ENCODE measurements around the gene ZNF750.

Gene ZNF750

GRCh38 chr17:82837586-82838320, 2.1 kb downstream of the ZNF750 start:
- H3K4me3 ChIP-seq (ENCODE audit: low read depth, low read length) = no peak overlapping the region
- no peak for TF ChIP-seq CTCF (IDR thresholded peaks at IDR 0.05; ENCODE audit: low read depth, low read length)

GRCh38 chr17:82836823-82837357, 2.9 kb downstream of the ZNF750 start:
- TF ChIP-seq CTCF (IDR thresholded peaks at IDR 0.05; ENCODE audit: low read depth, low read length) = no peak
- H3K4me3 ChIP-seq (ENCODE audit: low read depth, low read length) = no peak overlapping the region

- no peak for TF ChIP-seq CTCF (IDR thresholded peaks at IDR 0.05; ENCODE audit: low read depth, low read length)
- no peak overlapping the region for H3K4me3 ChIP-seq (ENCODE audit: low read depth, low read length)
Observed at GRCh38 chr17:82835766-82836512, 3.9 kb downstream of the ZNF750 start.

- no peak for TF ChIP-seq CTCF (IDR thresholded peaks at IDR 0.05; ENCODE audit: low read depth, low read length)
- H3K4me3 ChIP-seq (ENCODE audit: low read depth, low read length) = no peak overlapping the region
Observed at GRCh38 chr17:82835122-82835521, 4.7 kb downstream of the ZNF750 start.

- no peak overlapping the region for H3K4me3 ChIP-seq (ENCODE audit: low read depth, low read length)
- no peak for TF ChIP-seq CTCF (IDR thresholded peaks at IDR 0.05; ENCODE audit: low read depth, low read length)
Observed at GRCh38 chr17:82832881-82833475, 6.8 kb downstream of the ZNF750 start.

GRCh38 chr17:82832411-82832810, 7.4 kb downstream of the ZNF750 start:
- no peak overlapping the region for H3K4me3 ChIP-seq (ENCODE audit: low read depth, low read length)
- no peak for TF ChIP-seq CTCF (IDR thresholded peaks at IDR 0.05; ENCODE audit: low read depth, low read length)

- TF ChIP-seq CTCF (IDR thresholded peaks at IDR 0.05; ENCODE audit: low read depth, low read length) = no peak
- H3K4me3 ChIP-seq (ENCODE audit: low read depth, low read length) = no peak overlapping the region
Observed at GRCh38 chr17:82831818-82832200, 8.0 kb downstream of the ZNF750 start.
